Mammary epithelial cell (primary cell): Measurements from ENCODE around the gene ADK.

ENCODE experiments used
- EZH2 ChIP-seq: IDR thresholded peaks from 2 replicates; pipeline ENCODE4 v1.6.1; 2012; ENCODE audit warnings: low read length, inconsistent platforms, borderline replicate concordance
- TF ChIP-seq, protein P1 (sequence below), 2 donors: IDR thresholded peaks in 1 of 2; conservative IDR thresholded peaks in 1 of 2; 2 replicates each; pipeline ENCODE4 v1.5.1; 2011 to 2012; ENCODE audit warnings: inconsistent platforms in 2 of 2, low read length in 2 of 2, mild to moderate bottlenecking in 2 of 2, control low read depth in 1 of 2, low read depth in 1 of 2; ENCODE audit not compliant: insufficient read depth in 1 of 2; ENCODE audit errors: extremely low read depth in 1 of 2

- no peak for TF ChIP-seq EZH2
- TF ChIP-seq, protein P1, sequence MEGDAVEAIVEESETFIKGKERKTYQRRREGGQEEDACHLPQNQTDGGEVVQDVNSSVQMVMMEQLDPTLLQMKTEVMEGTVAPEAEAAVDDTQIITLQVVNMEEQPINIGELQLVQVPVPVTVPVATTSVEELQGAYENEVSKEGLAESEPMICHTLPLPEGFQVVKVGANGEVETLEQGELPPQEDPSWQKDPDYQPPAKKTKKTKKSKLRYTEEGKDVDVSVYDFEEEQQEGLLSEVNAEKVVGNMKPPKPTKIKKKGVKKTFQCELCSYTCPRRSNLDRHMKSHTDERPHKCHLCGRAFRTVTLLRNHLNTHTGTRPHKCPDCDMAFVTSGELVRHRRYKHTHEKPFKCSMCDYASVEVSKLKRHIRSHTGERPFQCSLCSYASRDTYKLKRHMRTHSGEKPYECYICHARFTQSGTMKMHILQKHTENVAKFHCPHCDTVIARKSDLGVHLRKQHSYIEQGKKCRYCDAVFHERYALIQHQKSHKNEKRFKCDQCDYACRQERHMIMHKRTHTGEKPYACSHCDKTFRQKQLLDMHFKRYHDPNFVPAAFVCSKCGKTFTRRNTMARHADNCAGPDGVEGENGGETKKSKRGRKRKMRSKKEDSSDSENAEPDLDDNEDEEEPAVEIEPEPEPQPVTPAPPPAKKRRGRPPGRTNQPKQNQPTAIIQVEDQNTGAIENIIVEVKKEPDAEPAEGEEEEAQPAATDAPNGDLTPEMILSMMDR (conservative IDR thresholded peaks at IDR 0.05 in 1 of 2, IDR thresholded peaks at IDR 0.05 in 1 of 2; ENCODE audit: extremely low read depth in 1 of 2, insufficient read depth in 1 of 2, low read depth in 1 of 2, low read length in 2 of 2), result no peak
These were observed 178.9 kb downstream of the ADK start for GRCh38 chr10:74329873-74330272.
